OCI-LY7 (cell line): ENCODE data around the gene PRKAG2. TPM values are rescaled to one million over a fixed set of nuclear protein-coding genes. Genes with fewer than 3 reads are reported as not detected.

Experiments
- BruUV-seq: library from RNA; stranded (reverse); fragments of 400-500 nt; replicated peaks from 2 replicates; lab custom pipeline; 2021; lab: Mats Ljungman, UMichigan
- CTCF ChIA-PET: fragments of 300-600 bp; sonication (Branson Sonifier 250); formaldehyde crosslinking; loops from one replicate; lab custom pipeline; 2022; ENCODE audit warnings: antibody characterized with exemption; ENCODE audit not compliant: unreplicated experiment; lab: Charles Lee
- POLR2A ChIA-PET: fragments of 300-600 bp; sonication (Branson Sonifier 250); formaldehyde crosslinking; loops from one replicate; lab custom pipeline; 2022; ENCODE audit warnings: antibody characterized with exemption; lab: Charles Lee
- DNase-seq: peaks from one replicate; pipeline ENCODE4 v3.0.0-alpha.2; 2015; ENCODE audit warnings: low spot score
- H2AFZ ChIP-seq: fragments of 200-600 bp; sonication (generic), shearing (Covaris generic); 2 replicates; pipeline ENCODE4 v1.6.1; 2014; ENCODE audit warnings: mild to moderate bottlenecking, antibody characterized with exemption, low read length, moderate library complexity
- H3K27ac ChIP-seq: fragments of 200-600 bp; sonication (generic); 2 replicates; pipeline ENCODE4 v1.5.1; 2014; ENCODE audit warnings: mixed run types, low read depth, mild to moderate bottlenecking, moderate library complexity, low read length, inconsistent platforms; ENCODE audit not compliant: poor library complexity, severe bottlenecking
- H3K36me3 ChIP-seq: fragments of 200-600 bp; sonication (generic); 2 replicates; pipeline ENCODE4 v1.6.1; 2014; ENCODE audit warnings: mild to moderate bottlenecking, antibody characterized with exemption, low read length, moderate library complexity, mixed read lengths; ENCODE audit not compliant: insufficient read depth
- H3K4me1 ChIP-seq: fragments of 200-600 bp; sonication (generic); 2 replicates; pipeline ENCODE4 v1.5.1; 2014; ENCODE audit warnings: mild to moderate bottlenecking, low read length; ENCODE audit not compliant: insufficient read depth, poor library complexity, severe bottlenecking
- H3K4me2 ChIP-seq: fragments of 200-600 bp; sonication (generic); 2 replicates; pipeline ENCODE4 v1.6.1; 2014; ENCODE audit warnings: mild to moderate bottlenecking, low read length
- H3K4me3 ChIP-seq: fragments of 200-600 bp; sonication (generic); 2 replicates; pipeline ENCODE4 v1.5.1; 2014; ENCODE audit warnings: mild to moderate bottlenecking, low read depth, low read length; ENCODE audit not compliant: poor library complexity, severe bottlenecking
- H3K79me2 ChIP-seq: fragments of 200-600 bp; sonication (generic); 2 replicates; pipeline ENCODE4 v1.6.1; 2016; ENCODE audit warnings: low read depth, mild to moderate bottlenecking, low read length, moderate library complexity, mixed read lengths; ENCODE audit not compliant: insufficient read depth
- H3K9me2 ChIP-seq: fragments of 200-600 bp; sonication (generic); 2 replicates; pipeline ENCODE4 v1.6.1; 2016; ENCODE audit warnings: mild to moderate bottlenecking, low read length, mixed read lengths; ENCODE audit not compliant: insufficient read depth
- H3K9me3 ChIP-seq: fragments of 200-600 bp; sonication (generic); 2 replicates; pipeline ENCODE4 v1.6.1; 2014; ENCODE audit warnings: mild to moderate bottlenecking, mixed run types, low read length, mixed read lengths
- H4K20me1 ChIP-seq: fragments of 200-600 bp; sonication (generic); 2 replicates; pipeline ENCODE4 v1.6.1; 2014; ENCODE audit warnings: mild to moderate bottlenecking, antibody characterized with exemption, low read length, moderate library complexity, mixed read lengths; ENCODE audit not compliant: insufficient read depth
- EZH2phosphoT487 ChIP-seq: fragments of 200-600 bp; sonication (generic); IDR thresholded peaks from 2 replicates; pipeline ENCODE4 v1.6.1; 2018; ENCODE audit warnings: low read depth, borderline replicate concordance, mild to moderate bottlenecking, mixed run types, antibody characterized with exemption, low read length, moderate library complexity, mixed read lengths
- intact Hi-C: fragments of 100-400 bp; cut with micrococcal nuclease; formaldehyde crosslinking; loops from one replicate; pipeline ENCODE4 v1.10.0; 2022; ENCODE audit not compliant: unreplicated experiment
- total RNA-seq, 2 experiments: library from RNA; depleted of rRNA in 1 of 2; stranded (reverse); fragments of >200 nt in 1 of 2; shearing (Covaris generic) in 1 of 2; gene quantifications; 2 replicates each; pipeline ENCODE4 v1.2.3, GENCODE V29; 2014 to 2022
- TF ChIP-seq, protein P1 (sequence below): fragments of 200-600 bp; sonication (generic); conservative IDR thresholded peaks from 2 replicates; pipeline ENCODE4 v1.5.1; 2014; ENCODE audit warnings: mild to moderate bottlenecking, antibody characterized with exemption, low read length, moderate library complexity, mixed read lengths

PRKAG2 gene
- total RNA-seq, 2 experiments from 2014 or later: 1.2 to 5.1 TPM

- POLR2A ChIA-PET: no interaction called here
- Histone ChIP-seq H3K36me3 (no peaks in the 10 kb centered on the region), H3K79me2 (no peaks in the 10 kb centered on the region), H4K20me1 (no peaks in the 10 kb centered on the region), H3K4me2 (no peak overlapping the region), H2AFZ (no peak overlapping the region), H3K27ac (no peak overlapping the region), H3K4me1 (no peaks in the 10 kb centered on the region), H3K9me3 (no peaks in the 10 kb centered on the region), H3K9me2 (no peaks in the 10 kb centered on the region), H3K4me3 (no peak overlapping the region)
- TF ChIP-seq EZH2phosphoT487: no peak
- TF ChIP-seq, protein P1, sequence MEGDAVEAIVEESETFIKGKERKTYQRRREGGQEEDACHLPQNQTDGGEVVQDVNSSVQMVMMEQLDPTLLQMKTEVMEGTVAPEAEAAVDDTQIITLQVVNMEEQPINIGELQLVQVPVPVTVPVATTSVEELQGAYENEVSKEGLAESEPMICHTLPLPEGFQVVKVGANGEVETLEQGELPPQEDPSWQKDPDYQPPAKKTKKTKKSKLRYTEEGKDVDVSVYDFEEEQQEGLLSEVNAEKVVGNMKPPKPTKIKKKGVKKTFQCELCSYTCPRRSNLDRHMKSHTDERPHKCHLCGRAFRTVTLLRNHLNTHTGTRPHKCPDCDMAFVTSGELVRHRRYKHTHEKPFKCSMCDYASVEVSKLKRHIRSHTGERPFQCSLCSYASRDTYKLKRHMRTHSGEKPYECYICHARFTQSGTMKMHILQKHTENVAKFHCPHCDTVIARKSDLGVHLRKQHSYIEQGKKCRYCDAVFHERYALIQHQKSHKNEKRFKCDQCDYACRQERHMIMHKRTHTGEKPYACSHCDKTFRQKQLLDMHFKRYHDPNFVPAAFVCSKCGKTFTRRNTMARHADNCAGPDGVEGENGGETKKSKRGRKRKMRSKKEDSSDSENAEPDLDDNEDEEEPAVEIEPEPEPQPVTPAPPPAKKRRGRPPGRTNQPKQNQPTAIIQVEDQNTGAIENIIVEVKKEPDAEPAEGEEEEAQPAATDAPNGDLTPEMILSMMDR: no peak
- DNase-seq: no peak
- no TSS peak for BruUV-seq
- intact Hi-C loops: no loop called here
- CTCF ChIA-PET: no interaction called here
Measured at GRCh38 chr7:151905353-151905752, 28.4 kb upstream of the PRKAG2 start.

GRCh38 chr7:151904270-151904669 lies 27.4 kb upstream of the PRKAG2 start:
- no peak overlapping the region for H3K4me2 ChIP-seq
- POLR2A ChIA-PET: no interaction called here

More at GRCh38 chr7:151904270-151904669, 27.4 kb upstream of the PRKAG2 start:
- DNase-seq: no peak
- Histone ChIP-seq H3K27ac (no peak overlapping the region), H3K4me3 (no peak overlapping the region), H3K79me2 (no peaks in the 10 kb centered on the region), H3K9me3 (no peaks in the 10 kb centered on the region), H4K20me1 (no peaks in the 10 kb centered on the region), H3K4me1 (no peaks in the 10 kb centered on the region), H3K9me2 (no peaks in the 10 kb centered on the region), H3K36me3 (no peaks in the 10 kb centered on the region), H2AFZ (no peak overlapping the region)
- CTCF ChIA-PET: no interaction called here
- intact Hi-C loops: no loop called here
- BruUV-seq: no TSS peak
- TF ChIP-seq EZH2phosphoT487: no peak
- TF ChIP-seq, protein P1: no peak
